ENCODE measurements around the gene ARL2BP. TPM values are rescaled to one million over a fixed set of nuclear protein-coding genes. Genes with fewer than 3 reads are reported as not detected.
A peak's percentile ranks its signal among the peaks of the same experiment; 100 is the strongest.

ARL2BP gene
- total RNA-seq (10 to 100 TPM; 19.9 to 33.6 TPM), polyA plus RNA-seq (10 to 100 TPM; 13.4 to 18.4 TPM)

DNA sequence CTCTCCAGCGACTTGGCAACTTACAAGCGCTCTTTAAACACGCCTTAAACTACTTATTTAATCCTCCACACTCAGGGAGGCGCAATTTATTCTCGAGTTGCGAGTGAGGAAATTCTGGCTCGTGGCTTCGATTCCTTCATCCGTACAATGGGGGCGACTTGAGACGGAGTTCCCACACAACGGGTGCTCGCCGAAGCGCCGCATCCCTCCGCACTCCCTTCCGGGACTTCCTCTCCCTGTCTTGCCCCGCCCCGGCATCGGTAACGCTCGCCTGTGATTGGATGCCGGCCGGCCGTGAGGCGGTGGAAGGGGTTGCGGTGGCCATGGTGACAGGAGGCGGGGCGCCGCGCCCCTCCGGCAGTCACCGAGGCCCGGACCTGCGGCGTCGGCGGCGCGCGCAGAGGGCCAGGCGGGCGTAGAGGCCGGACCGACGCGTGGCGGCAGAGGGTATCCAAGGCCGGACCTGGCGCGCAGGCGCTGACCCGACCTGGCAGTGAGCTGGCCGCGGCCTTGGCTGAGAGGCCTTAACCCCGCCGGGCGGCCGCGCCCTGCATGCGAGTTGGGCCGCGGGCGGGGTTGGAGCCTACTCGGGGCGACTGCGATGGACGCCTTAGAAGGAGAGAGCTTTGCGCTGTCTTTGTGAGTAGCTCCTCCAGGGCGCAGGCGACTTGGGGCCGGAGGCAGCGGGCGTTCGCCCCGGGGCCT is at the start of gene ARL2BP:
Gene ARL2BP, plus strand, starts transcription at position 493 of the 705 bp plus-strand sequence. Its CDS starts 109 bp downstream, at position 602.
- Histone ChIP-seq H3K4me3 (ENCODE audit: low read depth in 1 of 3, low read length in 3 of 3) (peak within 1 kb of the TSS; percentile 52 to 92 (median 59)), H3K36me3 (ENCODE audit: control insufficient read depth in 4 of 4, insufficient read depth in 3 of 4, low read depth in 1 of 4, low read length in 3 of 4) (peaks cover 2 to 9% (median 7%) of the 10 kb centered on the region in 4 donors), H3K27ac (ENCODE audit: low read depth in 1 of 2, low read length in 2 of 2) (peak within 1 kb of the TSS; percentile 83), H3K4me1 (ENCODE audit: control insufficient read depth in 4 of 4, insufficient read depth in 4 of 4, low read length in 3 of 4) (peaks cover 0 to 28% (median 14%) of the 10 kb centered on the region in 4 donors), H3K27me3 (ENCODE audit: control insufficient read depth in 4 of 4, insufficient read depth in 4 of 4, low read length in 3 of 4) (no peaks in the 10 kb centered on the region), H3K9ac (ENCODE audit: low read depth in 1 of 2, low read length in 2 of 2) (peak within 1 kb of the TSS; percentile 29 to 72), H3K9me3 (ENCODE audit: control insufficient read depth in 4 of 4, low read length in 3 of 4) (no peaks in the 10 kb centered on the region)
- under 1% methylated on average over 77 of the region's 77 CpGs for WGBS
- TF ChIP-seq YY1 (IDR thresholded peaks at IDR 0.05) (peak; percentile 19), GABPA (IDR thresholded peaks at IDR 0.05 in 1 of 2, conservative IDR thresholded peaks at IDR 0.05 in 1 of 2) (peak; percentile 41 to 76), SP1 (IDR thresholded peaks at IDR 0.05) (peak; percentile 65), TAF1 (conservative IDR thresholded peaks at IDR 0.05) (no peak), NR2F2 (IDR thresholded peaks at IDR 0.05) (no peak), CTCF (IDR thresholded peaks at IDR 0.05; ENCODE audit: low read depth, low read length, missing input control) (no peak), EGR1 (IDR thresholded peaks at IDR 0.05; ENCODE audit: low read depth in 2 of 2) (peak in 1 of 2 donors; percentile 14), ZBTB33 (IDR thresholded peaks at IDR 0.05) (no peak), RXRA (IDR thresholded peaks at IDR 0.05) (peak in 1 of 2 donors; percentile 41), MAX (IDR thresholded peaks at IDR 0.05) (peak; percentile 45), HNF4A (conservative IDR thresholded peaks at IDR 0.05) (no peak), FOXA1 (IDR thresholded peaks at IDR 0.05) (no peak), HNF4G (IDR thresholded peaks at IDR 0.05) (no peak), RAD21 (IDR thresholded peaks at IDR 0.05) (peak in 1 of 2 donors; percentile 16)
- TF ChIP-seq, protein P1, sequence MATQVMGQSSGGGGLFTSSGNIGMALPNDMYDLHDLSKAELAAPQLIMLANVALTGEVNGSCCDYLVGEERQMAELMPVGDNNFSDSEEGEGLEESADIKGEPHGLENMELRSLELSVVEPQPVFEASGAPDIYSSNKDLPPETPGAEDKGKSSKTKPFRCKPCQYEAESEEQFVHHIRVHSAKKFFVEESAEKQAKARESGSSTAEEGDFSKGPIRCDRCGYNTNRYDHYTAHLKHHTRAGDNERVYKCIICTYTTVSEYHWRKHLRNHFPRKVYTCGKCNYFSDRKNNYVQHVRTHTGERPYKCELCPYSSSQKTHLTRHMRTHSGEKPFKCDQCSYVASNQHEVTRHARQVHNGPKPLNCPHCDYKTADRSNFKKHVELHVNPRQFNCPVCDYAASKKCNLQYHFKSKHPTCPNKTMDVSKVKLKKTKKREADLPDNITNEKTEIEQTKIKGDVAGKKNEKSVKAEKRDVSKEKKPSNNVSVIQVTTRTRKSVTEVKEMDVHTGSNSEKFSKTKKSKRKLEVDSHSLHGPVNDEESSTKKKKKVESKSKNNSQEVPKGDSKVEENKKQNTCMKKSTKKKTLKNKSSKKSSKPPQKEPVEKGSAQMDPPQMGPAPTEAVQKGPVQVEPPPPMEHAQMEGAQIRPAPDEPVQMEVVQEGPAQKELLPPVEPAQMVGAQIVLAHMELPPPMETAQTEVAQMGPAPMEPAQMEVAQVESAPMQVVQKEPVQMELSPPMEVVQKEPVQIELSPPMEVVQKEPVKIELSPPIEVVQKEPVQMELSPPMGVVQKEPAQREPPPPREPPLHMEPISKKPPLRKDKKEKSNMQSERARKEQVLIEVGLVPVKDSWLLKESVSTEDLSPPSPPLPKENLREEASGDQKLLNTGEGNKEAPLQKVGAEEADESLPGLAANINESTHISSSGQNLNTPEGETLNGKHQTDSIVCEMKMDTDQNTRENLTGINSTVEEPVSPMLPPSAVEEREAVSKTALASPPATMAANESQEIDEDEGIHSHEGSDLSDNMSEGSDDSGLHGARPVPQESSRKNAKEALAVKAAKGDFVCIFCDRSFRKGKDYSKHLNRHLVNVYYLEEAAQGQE (IDR thresholded peaks at IDR 0.05): no peak
- TF ChIP-seq, protein P2, sequence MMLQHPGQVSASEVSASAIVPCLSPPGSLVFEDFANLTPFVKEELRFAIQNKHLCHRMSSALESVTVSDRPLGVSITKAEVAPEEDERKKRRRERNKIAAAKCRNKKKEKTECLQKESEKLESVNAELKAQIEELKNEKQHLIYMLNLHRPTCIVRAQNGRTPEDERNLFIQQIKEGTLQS (IDR thresholded peaks at IDR 0.05): peak; percentile 30
- DNase-seq (ENCODE audit: low spot score): peak; percentile 98
